Stimulated activated CD8-positive, alpha-beta memory T cell treated with anti-CD3 and anti-CD28 coated beads, Interleukin-4, amount 100 ng/mL, for 48 hours (primary cell): ENCODE measurements around the gene PPME1.

Experiments used
- DNase-seq: peaks from one replicate; pipeline ENCODE4 v3.0.0-alpha.2; 2020

The PPME1 gene

DNA sequence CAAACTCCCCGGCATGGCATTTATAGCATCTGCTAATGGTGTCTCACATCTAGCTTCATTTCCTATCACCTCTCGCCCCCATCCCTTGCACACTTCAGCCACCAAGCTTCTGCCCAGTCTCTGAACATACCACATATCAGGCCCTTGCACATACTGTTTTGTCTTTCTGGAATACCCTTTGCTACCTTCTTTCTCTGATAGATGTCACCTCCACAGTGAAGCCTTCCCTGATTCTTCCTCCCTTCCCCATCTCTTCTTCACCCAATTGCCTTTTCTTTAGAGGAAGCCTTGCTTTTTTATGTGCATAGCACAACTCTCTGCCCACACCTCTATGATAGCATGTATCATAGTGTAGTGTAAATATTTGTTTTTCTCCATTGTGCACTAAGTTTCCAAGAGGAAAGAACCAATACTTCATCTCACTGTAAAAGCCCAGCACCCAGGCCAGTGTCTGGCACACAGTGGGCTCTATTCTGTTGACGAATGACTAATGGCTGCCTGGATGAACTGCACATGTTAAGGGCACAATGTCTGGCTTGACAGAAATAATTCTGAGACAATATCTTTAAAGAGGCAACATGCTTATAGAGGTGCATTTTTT is 112.6 kb downstream of the PPME1 start:
- DNase-seq = no peak

GRCh38 chr11:74284466-74284865 is 113.4 kb downstream of the PPME1 start:
- no peak for DNase-seq

GRCh38 chr11:74288161-74288560 is 117.1 kb downstream of the PPME1 start:
- DNase-seq = no peak

GRCh38 chr11:74288911-74289310 is 117.8 kb downstream of the PPME1 start:
- no peak for DNase-seq

DNA sequence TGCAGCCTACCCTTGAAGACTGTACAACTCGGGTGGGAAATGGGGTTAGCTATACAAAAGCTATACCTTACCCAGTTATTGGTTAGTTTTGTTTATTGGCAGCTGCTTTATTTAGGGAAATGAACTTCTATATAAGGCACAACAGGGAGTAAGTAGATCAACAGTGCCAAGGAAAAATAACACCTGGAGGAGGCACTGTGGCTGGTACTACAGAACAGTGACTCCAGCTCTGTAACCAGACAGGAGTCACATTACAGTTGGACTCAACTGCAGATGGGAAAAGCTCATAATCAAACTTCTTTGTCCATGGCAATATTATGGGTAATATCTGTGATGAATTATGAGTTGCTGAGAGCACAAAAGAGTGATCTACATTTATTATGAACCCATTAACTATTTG is 126.4 kb downstream of the PPME1 start:
- DNase-seq = no peak

DNA sequence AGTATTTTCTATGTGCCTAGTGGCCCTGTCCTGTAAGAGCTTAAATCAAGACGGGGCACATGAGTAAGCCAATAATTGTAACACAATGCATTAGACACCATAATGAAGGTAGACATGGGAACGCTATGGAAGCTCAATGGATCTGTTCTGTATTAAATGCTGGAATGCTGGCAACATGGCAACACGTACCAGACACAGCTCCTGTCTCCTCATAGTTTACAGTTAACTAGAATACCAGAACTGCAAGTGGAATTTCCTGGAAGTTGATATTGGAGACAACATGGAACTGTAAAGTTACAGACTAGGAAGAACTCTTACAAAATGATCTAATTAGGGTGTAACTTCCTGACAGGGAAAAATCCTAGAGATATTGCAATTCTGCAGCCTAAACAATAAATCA is 127.9 kb downstream of the PPME1 start:
- no peak for DNase-seq
